SK-N-SH (cell line): Measurements from ENCODE around the gene PLEKHD1.

Experiments
- EP300 ChIP-seq, 2 experiments: IDR thresholded peaks; 2 replicates each; pipeline versions ENCODE4 v1.4.0 to v1.6.1; 2012; ENCODE audit warnings: borderline replicate concordance in 1 of 2, low read depth in 1 of 2, low read length in 1 of 2
- EZH2phosphoT487 ChIP-seq: fragments of 200-600 bp; sonication (generic); IDR thresholded peaks from 2 replicates; pipeline ENCODE4 v1.6.1; 2017; ENCODE audit warnings: low read depth, mixed run types, mild to moderate bottlenecking, antibody characterized with exemption, moderate library complexity, borderline replicate concordance
- FOXM1 ChIP-seq: IDR thresholded peaks from 2 replicates; pipeline ENCODE4 v1.4.0; 2012; ENCODE audit warnings: low read depth, mild to moderate bottlenecking
- JUND ChIP-seq: IDR thresholded peaks from 2 replicates; pipeline ENCODE4 v1.4.0; 2012
- POLR2AphosphoS5 ChIP-seq: IDR thresholded peaks from 2 replicates; pipeline ENCODE4 v1.6.1; 2012; ENCODE audit warnings: low read depth, low read length
- RAD21 ChIP-seq: IDR thresholded peaks from 2 replicates; pipeline ENCODE4 v1.6.1; 2012; ENCODE audit warnings: mild to moderate bottlenecking, low read length
- RXRA ChIP-seq: IDR thresholded peaks from 2 replicates; pipeline ENCODE4 v1.4.0; 2012; ENCODE audit warnings: low read depth, mild to moderate bottlenecking, borderline replicate concordance
- TAF1 ChIP-seq: IDR thresholded peaks from 2 replicates; pipeline ENCODE4 v1.6.1; 2012; ENCODE audit warnings: low read depth, mild to moderate bottlenecking, low read length, moderate library complexity, borderline replicate concordance
- TCF12 ChIP-seq: IDR thresholded peaks from 2 replicates; pipeline ENCODE4 v1.4.0; 2012
- TF ChIP-seq, protein P1 (sequence below): fragments of 200-600 bp; sonication (generic); IDR thresholded peaks from 2 replicates; pipeline ENCODE4 v1.6.1; 2017; ENCODE audit warnings: antibody characterized with exemption, mild to moderate bottlenecking, moderate library complexity
- TF ChIP-seq, protein P2 (sequence below): IDR thresholded peaks from 2 replicates; pipeline ENCODE4 v1.4.0; 2012; ENCODE audit warnings: low read depth, borderline replicate concordance
- TF ChIP-seq, protein P3 (sequence below): IDR thresholded peaks from 2 replicates; pipeline ENCODE4 v1.6.1; 2012; ENCODE audit warnings: mild to moderate bottlenecking, low read depth, low read length, moderate library complexity

DNA sequence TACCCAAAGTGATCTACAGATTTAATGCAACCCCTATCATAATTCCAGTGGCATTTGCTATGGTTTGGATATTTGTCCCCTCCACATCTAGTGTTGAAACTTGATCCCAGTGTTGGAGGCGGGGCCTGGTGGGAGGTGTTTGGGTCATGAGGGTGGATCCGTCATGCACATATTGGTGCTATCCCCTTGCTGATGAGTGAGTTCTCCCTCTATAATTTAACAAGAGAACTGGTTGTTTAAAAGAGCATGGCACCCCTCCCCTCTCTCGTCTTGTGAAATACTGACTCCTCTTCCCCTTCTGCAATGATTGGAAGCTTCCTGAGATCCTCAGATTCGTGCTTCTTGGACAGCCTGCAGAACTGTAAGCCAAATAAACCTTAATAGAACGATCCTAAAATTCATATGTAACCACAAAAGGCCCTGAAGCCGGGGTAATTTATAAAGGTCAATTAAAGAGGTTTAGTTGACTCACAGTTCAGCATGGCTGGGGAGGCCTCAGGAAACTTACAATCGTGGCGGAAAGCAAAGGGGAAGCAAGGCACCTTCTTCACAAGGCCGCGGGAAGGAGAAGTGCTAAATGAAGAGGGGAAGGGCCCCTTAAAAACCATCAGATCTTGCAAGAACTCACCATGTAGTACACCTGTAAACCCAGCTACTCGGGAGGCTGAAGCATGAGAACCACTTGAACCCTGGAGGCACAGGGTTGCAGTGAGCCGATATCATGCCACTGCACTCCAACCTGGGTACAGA lies 44.8 kb upstream of the PLEKHD1 start:
- TF ChIP-seq, protein P1, sequence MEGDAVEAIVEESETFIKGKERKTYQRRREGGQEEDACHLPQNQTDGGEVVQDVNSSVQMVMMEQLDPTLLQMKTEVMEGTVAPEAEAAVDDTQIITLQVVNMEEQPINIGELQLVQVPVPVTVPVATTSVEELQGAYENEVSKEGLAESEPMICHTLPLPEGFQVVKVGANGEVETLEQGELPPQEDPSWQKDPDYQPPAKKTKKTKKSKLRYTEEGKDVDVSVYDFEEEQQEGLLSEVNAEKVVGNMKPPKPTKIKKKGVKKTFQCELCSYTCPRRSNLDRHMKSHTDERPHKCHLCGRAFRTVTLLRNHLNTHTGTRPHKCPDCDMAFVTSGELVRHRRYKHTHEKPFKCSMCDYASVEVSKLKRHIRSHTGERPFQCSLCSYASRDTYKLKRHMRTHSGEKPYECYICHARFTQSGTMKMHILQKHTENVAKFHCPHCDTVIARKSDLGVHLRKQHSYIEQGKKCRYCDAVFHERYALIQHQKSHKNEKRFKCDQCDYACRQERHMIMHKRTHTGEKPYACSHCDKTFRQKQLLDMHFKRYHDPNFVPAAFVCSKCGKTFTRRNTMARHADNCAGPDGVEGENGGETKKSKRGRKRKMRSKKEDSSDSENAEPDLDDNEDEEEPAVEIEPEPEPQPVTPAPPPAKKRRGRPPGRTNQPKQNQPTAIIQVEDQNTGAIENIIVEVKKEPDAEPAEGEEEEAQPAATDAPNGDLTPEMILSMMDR = no peak
- no peak for TF ChIP-seq EZH2phosphoT487
- no peak for TF ChIP-seq RAD21
- no peak for TF ChIP-seq EP300 (IDR thresholded peaks at IDR 0.05; ENCODE audit: borderline replicate concordance in 1 of 2, low read depth in 1 of 2, low read length in 1 of 2)
- no peak for TF ChIP-seq TAF1
- TF ChIP-seq TCF12 = no peak
- TF ChIP-seq JUND = no peak
- TF ChIP-seq, protein P2, sequence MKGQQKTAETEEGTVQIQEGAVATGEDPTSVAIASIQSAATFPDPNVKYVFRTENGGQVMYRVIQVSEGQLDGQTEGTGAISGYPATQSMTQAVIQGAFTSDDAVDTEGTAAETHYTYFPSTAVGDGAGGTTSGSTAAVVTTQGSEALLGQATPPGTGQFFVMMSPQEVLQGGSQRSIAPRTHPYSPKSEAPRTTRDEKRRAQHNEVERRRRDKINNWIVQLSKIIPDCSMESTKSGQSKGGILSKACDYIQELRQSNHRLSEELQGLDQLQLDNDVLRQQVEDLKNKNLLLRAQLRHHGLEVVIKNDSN = no peak
- no peak for TF ChIP-seq RXRA
- TF ChIP-seq, protein P3, sequence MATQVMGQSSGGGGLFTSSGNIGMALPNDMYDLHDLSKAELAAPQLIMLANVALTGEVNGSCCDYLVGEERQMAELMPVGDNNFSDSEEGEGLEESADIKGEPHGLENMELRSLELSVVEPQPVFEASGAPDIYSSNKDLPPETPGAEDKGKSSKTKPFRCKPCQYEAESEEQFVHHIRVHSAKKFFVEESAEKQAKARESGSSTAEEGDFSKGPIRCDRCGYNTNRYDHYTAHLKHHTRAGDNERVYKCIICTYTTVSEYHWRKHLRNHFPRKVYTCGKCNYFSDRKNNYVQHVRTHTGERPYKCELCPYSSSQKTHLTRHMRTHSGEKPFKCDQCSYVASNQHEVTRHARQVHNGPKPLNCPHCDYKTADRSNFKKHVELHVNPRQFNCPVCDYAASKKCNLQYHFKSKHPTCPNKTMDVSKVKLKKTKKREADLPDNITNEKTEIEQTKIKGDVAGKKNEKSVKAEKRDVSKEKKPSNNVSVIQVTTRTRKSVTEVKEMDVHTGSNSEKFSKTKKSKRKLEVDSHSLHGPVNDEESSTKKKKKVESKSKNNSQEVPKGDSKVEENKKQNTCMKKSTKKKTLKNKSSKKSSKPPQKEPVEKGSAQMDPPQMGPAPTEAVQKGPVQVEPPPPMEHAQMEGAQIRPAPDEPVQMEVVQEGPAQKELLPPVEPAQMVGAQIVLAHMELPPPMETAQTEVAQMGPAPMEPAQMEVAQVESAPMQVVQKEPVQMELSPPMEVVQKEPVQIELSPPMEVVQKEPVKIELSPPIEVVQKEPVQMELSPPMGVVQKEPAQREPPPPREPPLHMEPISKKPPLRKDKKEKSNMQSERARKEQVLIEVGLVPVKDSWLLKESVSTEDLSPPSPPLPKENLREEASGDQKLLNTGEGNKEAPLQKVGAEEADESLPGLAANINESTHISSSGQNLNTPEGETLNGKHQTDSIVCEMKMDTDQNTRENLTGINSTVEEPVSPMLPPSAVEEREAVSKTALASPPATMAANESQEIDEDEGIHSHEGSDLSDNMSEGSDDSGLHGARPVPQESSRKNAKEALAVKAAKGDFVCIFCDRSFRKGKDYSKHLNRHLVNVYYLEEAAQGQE = no peak
- no peak for TF ChIP-seq FOXM1
- no peak for TF ChIP-seq POLR2AphosphoS5
